ENCODE results near the gene PI16.

Gene PI16

DNA sequence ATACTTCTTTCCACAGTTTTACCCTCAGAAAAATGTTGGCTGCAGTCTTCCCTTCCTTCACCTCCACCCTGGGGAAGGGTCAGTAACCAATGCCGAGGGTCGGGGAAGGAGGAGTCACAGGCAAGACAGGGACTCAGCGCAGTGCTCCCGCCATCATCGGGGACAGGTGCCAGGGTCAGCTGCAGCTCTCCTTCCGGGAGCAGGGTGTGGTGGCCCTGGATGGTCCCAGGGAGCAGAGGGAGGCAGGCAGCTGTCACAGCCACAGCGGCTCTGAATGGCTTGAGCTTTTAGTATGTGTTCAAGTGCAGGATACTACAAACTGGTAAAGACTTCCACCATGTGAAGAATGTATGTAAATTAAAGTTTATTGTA lies 26.0 kb upstream of the PI16 start:
- TF ChIP-seq, protein P1, sequence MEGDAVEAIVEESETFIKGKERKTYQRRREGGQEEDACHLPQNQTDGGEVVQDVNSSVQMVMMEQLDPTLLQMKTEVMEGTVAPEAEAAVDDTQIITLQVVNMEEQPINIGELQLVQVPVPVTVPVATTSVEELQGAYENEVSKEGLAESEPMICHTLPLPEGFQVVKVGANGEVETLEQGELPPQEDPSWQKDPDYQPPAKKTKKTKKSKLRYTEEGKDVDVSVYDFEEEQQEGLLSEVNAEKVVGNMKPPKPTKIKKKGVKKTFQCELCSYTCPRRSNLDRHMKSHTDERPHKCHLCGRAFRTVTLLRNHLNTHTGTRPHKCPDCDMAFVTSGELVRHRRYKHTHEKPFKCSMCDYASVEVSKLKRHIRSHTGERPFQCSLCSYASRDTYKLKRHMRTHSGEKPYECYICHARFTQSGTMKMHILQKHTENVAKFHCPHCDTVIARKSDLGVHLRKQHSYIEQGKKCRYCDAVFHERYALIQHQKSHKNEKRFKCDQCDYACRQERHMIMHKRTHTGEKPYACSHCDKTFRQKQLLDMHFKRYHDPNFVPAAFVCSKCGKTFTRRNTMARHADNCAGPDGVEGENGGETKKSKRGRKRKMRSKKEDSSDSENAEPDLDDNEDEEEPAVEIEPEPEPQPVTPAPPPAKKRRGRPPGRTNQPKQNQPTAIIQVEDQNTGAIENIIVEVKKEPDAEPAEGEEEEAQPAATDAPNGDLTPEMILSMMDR (IDR thresholded peaks at IDR 0.05) = no peak
- TF ChIP-seq ZFX (IDR thresholded peaks at IDR 0.05; ENCODE audit: borderline replicate concordance) = no peak
- H3K27ac ChIP-seq = no peak overlapping the region

DNA sequence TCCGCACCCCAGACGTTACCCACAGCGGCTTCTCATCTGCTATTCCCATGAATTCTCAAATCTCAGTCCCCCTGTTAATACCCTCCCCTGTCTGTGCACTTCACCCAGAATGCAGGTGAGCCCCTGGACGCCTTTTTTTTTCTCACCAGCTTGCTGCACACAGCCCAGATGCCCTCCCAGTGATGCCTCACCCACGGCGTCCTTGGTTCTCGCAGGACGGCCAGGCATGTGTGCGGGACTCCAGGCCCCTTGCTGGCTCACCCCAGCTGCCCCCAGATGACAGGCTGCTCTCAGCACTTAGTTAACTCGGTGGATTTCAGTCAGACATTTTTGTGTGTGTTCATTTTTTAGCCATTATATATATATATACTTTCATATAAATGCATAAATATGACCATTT lies 25.4 kb upstream of the PI16 start:
- no peak overlapping the region for H3K27ac ChIP-seq
- TF ChIP-seq, protein P1 (IDR thresholded peaks at IDR 0.05) = no peak
- no peak for TF ChIP-seq ZFX (IDR thresholded peaks at IDR 0.05; ENCODE audit: borderline replicate concordance)

DNA sequence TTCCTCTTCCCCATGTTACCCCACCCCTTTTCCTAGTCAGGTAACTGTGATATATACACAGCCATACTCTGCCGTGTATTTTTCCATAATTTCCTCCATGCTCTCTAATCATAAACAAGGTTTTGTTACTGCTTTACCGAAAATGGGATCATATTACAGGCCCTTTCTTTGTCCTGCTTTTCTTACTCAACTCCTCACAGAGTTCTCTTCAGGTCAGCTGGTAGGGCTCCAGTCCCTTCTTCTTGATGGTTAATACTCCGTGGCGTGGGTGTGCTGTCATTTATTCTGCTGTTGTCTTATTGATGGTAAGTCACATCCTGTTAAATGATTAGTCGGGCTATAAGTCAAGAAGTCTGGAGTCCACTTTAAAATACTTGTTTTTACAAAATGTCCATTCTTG lies 24.9 kb upstream of the PI16 start:
- TF ChIP-seq, protein P1 (IDR thresholded peaks at IDR 0.05) = no peak
- TF ChIP-seq ZFX (IDR thresholded peaks at IDR 0.05; ENCODE audit: borderline replicate concordance) = no peak

DNA sequence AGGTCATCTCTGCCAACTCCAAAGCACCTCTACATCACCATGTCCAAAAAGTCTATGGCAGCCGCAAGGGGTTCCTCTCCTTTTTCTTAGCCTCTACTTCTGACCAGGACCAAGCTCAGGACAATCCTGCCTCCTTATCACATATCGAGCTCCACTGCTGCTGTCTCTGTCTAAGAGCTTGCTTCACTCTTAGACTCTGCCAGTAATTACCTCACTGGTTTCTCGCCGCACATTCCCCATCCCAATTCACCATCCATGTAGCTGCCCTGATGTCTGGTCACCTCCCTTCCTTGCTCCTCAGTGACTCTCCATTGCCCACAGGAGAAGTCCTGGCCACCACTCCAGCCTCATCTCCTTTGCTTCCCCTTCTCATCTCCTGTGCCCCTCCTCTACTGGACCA lies 24.1 kb upstream of the PI16 start:
- TF ChIP-seq, protein P1 (IDR thresholded peaks at IDR 0.05) = no peak
- TF ChIP-seq ZFX (IDR thresholded peaks at IDR 0.05; ENCODE audit: borderline replicate concordance) = no peak

More for the DNA sequence above, 24.9 kb upstream of the PI16 start:
- no peak overlapping the region for H3K27ac ChIP-seq

DNA sequence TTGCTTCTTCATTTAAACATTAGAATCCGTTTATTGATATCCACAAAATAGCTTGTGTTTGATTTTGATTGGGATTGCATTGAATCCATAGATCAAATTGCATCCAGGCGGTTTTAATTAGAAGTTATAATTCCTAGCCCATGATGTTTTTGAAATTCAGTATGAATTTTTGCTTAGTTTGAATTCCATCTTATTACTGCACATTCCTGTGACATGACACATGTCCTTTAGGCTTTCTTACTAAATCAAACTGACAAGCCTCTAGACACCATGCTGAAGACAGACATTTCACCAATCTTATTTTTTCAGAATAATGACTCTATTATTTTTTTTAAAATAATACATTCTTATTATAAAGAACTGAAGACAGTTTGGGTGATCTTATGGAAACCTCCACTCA lies 21.4 kb upstream of the PI16 start:
- TF ChIP-seq, protein P1 (IDR thresholded peaks at IDR 0.05) = no peak
- TF ChIP-seq ZFX (IDR thresholded peaks at IDR 0.05; ENCODE audit: borderline replicate concordance) = no peak
- H3K27ac ChIP-seq = no peak overlapping the region

More for the DNA sequence above, 24.1 kb upstream of the PI16 start:
- H3K27ac ChIP-seq = no peak overlapping the region

DNA sequence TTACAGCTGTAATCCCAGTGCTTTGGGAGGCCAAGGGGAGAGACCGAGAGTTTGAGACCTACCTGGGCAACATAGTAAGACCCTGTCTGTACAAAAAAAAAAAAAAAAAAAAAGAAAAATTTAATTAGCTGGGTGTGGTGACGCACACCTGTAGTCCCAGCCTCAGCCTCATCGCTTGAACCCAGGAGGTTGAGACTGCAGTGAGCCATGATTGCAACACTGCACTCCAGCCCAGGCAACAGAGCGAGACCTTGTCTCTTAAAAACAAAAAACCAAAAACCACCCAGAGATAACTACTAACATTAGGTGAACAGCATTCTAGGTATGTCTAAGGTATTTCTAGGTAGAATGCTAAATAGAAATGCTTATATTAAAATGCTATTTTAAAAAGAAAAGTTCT lies 21.0 kb upstream of the PI16 start:
- TF ChIP-seq, protein P1 (IDR thresholded peaks at IDR 0.05) = no peak
- no peak for TF ChIP-seq ZFX (IDR thresholded peaks at IDR 0.05; ENCODE audit: borderline replicate concordance)
- H3K27ac ChIP-seq = no peak overlapping the region

DNA sequence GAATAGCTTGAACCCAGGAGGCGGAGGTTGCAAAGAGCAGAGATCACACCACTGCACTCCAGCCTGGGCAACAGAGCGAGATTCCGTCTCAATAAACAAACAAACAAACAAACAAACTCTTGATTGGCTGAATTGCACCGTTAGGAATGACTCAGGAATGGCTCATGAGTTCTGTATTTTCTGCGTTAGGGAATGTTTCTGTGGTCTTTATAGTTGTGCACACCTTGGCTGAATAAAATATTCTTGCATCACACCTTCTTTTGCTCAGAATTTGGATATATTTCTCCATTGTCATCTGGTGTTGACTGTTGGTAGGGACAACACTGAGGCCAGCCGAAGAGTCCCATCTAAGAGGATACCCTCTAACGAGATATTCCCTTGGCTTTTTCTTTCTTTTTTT lies 19.6 kb upstream of the PI16 start:
- TF ChIP-seq, protein P1 (IDR thresholded peaks at IDR 0.05) = no peak
- no peak for TF ChIP-seq ZFX (IDR thresholded peaks at IDR 0.05; ENCODE audit: borderline replicate concordance)
- no peak overlapping the region for H3K27ac ChIP-seq

All from 22Rv1 (cell line).